T1000 (cell line): Measurements from ENCODE around the gene GTF2E1.

ENCODE experiments used
- DNase-seq: peaks from one replicate; lab custom pipeline; 2025; ENCODE audit warnings: mixed read lengths; lab: John Stamatoyannopoulos, UW

GTF2E1 gene

GRCh38 chr3:120798346-120798745 is 55.8 kb downstream of the GTF2E1 start:
- no peak for DNase-seq

GRCh38 chr3:120800625-120801024 is 58.1 kb downstream of the GTF2E1 start:
- no peak for DNase-seq

GRCh38 chr3:120801484-120801883 is 58.9 kb downstream of the GTF2E1 start:
- DNase-seq: no peak

- no peak for DNase-seq
Observed at GRCh38 chr3:120802916-120803315, 60.4 kb downstream of the GTF2E1 start.

GRCh38 chr3:120816728-120817127 is 74.2 kb downstream of the GTF2E1 start:
- no peak for DNase-seq

GRCh38 chr3:120820748-120821147 is 78.2 kb downstream of the GTF2E1 start:
- no peak for DNase-seq

- no peak for DNase-seq
Observed at GRCh38 chr3:120821426-120821825, 78.9 kb downstream of the GTF2E1 start.

GRCh38 chr3:120823156-120823555 is 80.6 kb downstream of the GTF2E1 start:
- no peak for DNase-seq

- no peak for DNase-seq
Observed at GRCh38 chr3:120824613-120825012, 82.1 kb downstream of the GTF2E1 start.

- DNase-seq: no peak
Observed at GRCh38 chr3:120828796-120829195, 86.3 kb downstream of the GTF2E1 start.

- DNase-seq: no peak
Observed at GRCh38 chr3:120831066-120831465, 88.5 kb downstream of the GTF2E1 start.
